H1 (cell line): ENCODE measurements around the gene PLXNA4. TPM values are rescaled to one million over a fixed set of nuclear protein-coding genes. Genes with fewer than 3 reads are reported as not detected.

Source experiments
- CTCF ChIA-PET: fragments of 300-600 bp; sonication (Branson Sonifier 250); formaldehyde crosslinking; loops from one replicate; lab custom pipeline; 2021; ENCODE audit not compliant: partially characterized antibody; lab: Charles Lee
- POLR2A ChIA-PET: fragments of 300-600 bp; sonication (Branson Sonifier 250); formaldehyde crosslinking; loops from one replicate; lab custom pipeline; 2021; ENCODE audit warnings: inconsistent platforms; ENCODE audit not compliant: partially characterized antibody; lab: Charles Lee
- DNase-seq, 2 experiments: peaks; one replicate each; pipeline versions ENCODE4 v3.0.0 to v3.0.0-alpha.2; 2010 to 2022; ENCODE audit warnings: low spot score in 2 of 2, low read depth in 1 of 2, mixed read lengths in 1 of 2
- FAIRE-seq: peaks from 2 replicates; lab custom pipeline; 2011; peaks lifted over from hg19 to GRCh38; lab: Jason Lieb, UNC
- H2AFZ ChIP-seq: 2 replicates; pipeline ENCODE4 v1.8.1; 2012; ENCODE audit warnings: low read length, inconsistent platforms
- H2AK5ac ChIP-seq: 2 replicates; pipeline ENCODE4 v1.6.1; 2013; ENCODE audit warnings: low read depth, low read length
- H2BK120ac ChIP-seq: replicated peaks from 2 replicates; pipeline ENCODE3; 2013; ENCODE audit warnings: low read depth, low read length, inconsistent platforms
- H2BK12ac ChIP-seq: 2 replicates; pipeline ENCODE4 v1.6.1; 2013; ENCODE audit warnings: low read depth, low read length
- H2BK15ac ChIP-seq: 2 replicates; pipeline ENCODE4 v1.6.1; 2013; ENCODE audit warnings: low read length
- H2BK20ac ChIP-seq: 2 replicates; pipeline ENCODE4 v1.6.1; 2013; ENCODE audit warnings: low read length
- H2BK5ac ChIP-seq: 2 replicates; pipeline ENCODE4 v1.6.1; 2013; ENCODE audit warnings: low read depth, low read length
- H3K14ac ChIP-seq: 2 replicates; pipeline ENCODE4 v1.6.1; 2013; ENCODE audit warnings: inconsistent platforms; ENCODE audit not compliant: insufficient read length
- H3K18ac ChIP-seq: 2 replicates; pipeline ENCODE4 v1.6.1; 2013; ENCODE audit warnings: low read length; ENCODE audit errors: extremely low read depth
- H3K23ac ChIP-seq: 2 replicates; pipeline ENCODE4 v1.6.1; 2013; ENCODE audit warnings: inconsistent platforms; ENCODE audit not compliant: insufficient read length
- H3K23me2 ChIP-seq: 2 replicates; pipeline ENCODE4 v1.6.1; 2013; ENCODE audit warnings: low read depth, low read length
- H3K27ac ChIP-seq: 2 replicates; pipeline ENCODE4 v1.6.1; 2011; ENCODE audit warnings: low read depth, low read length, inconsistent platforms
- H3K27me3 ChIP-seq, 4 experiments: replicated peaks in 1 of 4; 1 replicate in 1 of 4; 2 replicates in 3 of 4; pipeline versions ENCODE4 v1.6.1 to v1.8.1; 2011 to 2013; ENCODE audit warnings: low read length in 3 of 4, mild to moderate bottlenecking in 3 of 4, inconsistent platforms in 2 of 4, mixed read lengths in 2 of 4, moderate library complexity in 1 of 4; ENCODE audit not compliant: control insufficient read depth in 3 of 4, insufficient read depth in 3 of 4; ENCODE audit errors: extremely low read depth in 1 of 4
- H3K36me3 ChIP-seq, 4 experiments: 2 replicates each; pipeline versions ENCODE4 v1.6.1 to v1.8.1; 2011 to 2013; ENCODE audit warnings: mild to moderate bottlenecking in 4 of 4, low read length in 3 of 4, moderate library complexity in 2 of 4, control low read depth in 1 of 4, inconsistent platforms in 1 of 4; ENCODE audit not compliant: insufficient read depth in 4 of 4, control insufficient read depth in 2 of 4
- H3K4ac ChIP-seq: replicated peaks from 2 replicates; pipeline ENCODE3; 2013; ENCODE audit warnings: low read length, low read depth, mixed read lengths, inconsistent platforms; ENCODE audit not compliant: insufficient read length
- H3K4me1 ChIP-seq, 4 experiments: replicated peaks in 1 of 4; 1 replicate in 1 of 4; 2 replicates in 3 of 4; pipeline versions ENCODE4 v1.6.1 to v1.8.1; 2011 to 2013; ENCODE audit warnings: low read length in 3 of 4, inconsistent platforms in 2 of 4, mixed read lengths in 1 of 4; ENCODE audit not compliant: insufficient read depth in 4 of 4, control insufficient read depth in 3 of 4
- H3K4me2 ChIP-seq, 2 experiments: 2 replicates each; pipeline versions ENCODE4 v1.6.1 to v1.8.1; 2011 to 2013; ENCODE audit warnings: low read depth in 2 of 2, low read length in 2 of 2, control low read depth in 1 of 2, inconsistent platforms in 1 of 2, mild to moderate bottlenecking in 1 of 2; ENCODE audit not compliant: insufficient read depth in 1 of 2
- H3K4me3 ChIP-seq, 4 experiments: fragments of 200-600, 300-600 bp in 1 of 4; sonication (generic), shearing (Covaris generic), sonication (Bioruptor Twin) in 1 of 4; 2 replicates each; pipeline versions ENCODE4 v1.5.1 to v1.8.1; 2011 to 2016; ENCODE audit warnings: low read length in 4 of 4, low read depth in 3 of 4, control low read depth in 2 of 4, inconsistent platforms in 2 of 4, mild to moderate bottlenecking in 2 of 4, mixed read lengths in 1 of 4, moderate library complexity in 1 of 4; ENCODE audit not compliant: insufficient read depth in 2 of 4; ENCODE audit errors: extremely low read depth in 1 of 4
- H3K56ac ChIP-seq: replicated peaks from 2 replicates; pipeline ENCODE3; 2013; ENCODE audit warnings: low read depth, mild to moderate bottlenecking, mixed read lengths, low read length, inconsistent platforms; ENCODE audit not compliant: insufficient read length
- H3K79me1 ChIP-seq: 2 replicates; pipeline ENCODE4 v1.6.1; 2013; ENCODE audit warnings: low read depth, low read length, control low read depth
- H3K79me2 ChIP-seq, 2 experiments: 2 replicates each; pipeline versions ENCODE4 v1.6.1 to v1.8.1; 2012 to 2013; ENCODE audit warnings: low read length in 2 of 2, mild to moderate bottlenecking in 2 of 2, inconsistent platforms in 1 of 2; ENCODE audit not compliant: insufficient read depth in 2 of 2, control insufficient read depth in 1 of 2
- H3K9ac ChIP-seq, 4 experiments: replicated peaks in 1 of 4; 1 replicate in 1 of 4; 2 replicates in 3 of 4; pipeline versions ENCODE4 v1.6.1 to v1.8.1; 2011 to 2013; ENCODE audit warnings: low read depth in 3 of 4, low read length in 3 of 4, control low read depth in 2 of 4, mild to moderate bottlenecking in 2 of 4, moderate library complexity in 2 of 4, inconsistent platforms in 1 of 4; ENCODE audit errors: extremely low read depth in 1 of 4
- H3K9me3 ChIP-seq, 2 experiments: 2 replicates each; pipeline versions ENCODE4 v1.6.1 to v1.8.1; 2012 to 2013; ENCODE audit warnings: mild to moderate bottlenecking in 2 of 2, moderate library complexity in 2 of 2, control low read depth in 1 of 2, inconsistent platforms in 1 of 2, low read depth in 1 of 2, low read length in 1 of 2, mixed read lengths in 1 of 2; ENCODE audit not compliant: insufficient read depth in 2 of 2
- H4K20me1 ChIP-seq, 2 experiments: replicated peaks in 1 of 2; 2 replicates each; pipeline versions ENCODE3 to v1.8.1; 2011 to 2013; ENCODE audit warnings: inconsistent platforms in 2 of 2, low read length in 2 of 2, mild to moderate bottlenecking in 1 of 2; ENCODE audit not compliant: insufficient read depth in 2 of 2, control insufficient read depth in 1 of 2
- H4K5ac ChIP-seq: 2 replicates; pipeline ENCODE4 v1.6.1; 2013; ENCODE audit warnings: low read length, low read depth, mixed read lengths, inconsistent platforms; ENCODE audit not compliant: insufficient read length
- H4K8ac ChIP-seq: 2 replicates; pipeline ENCODE4 v1.8.0; 2013; ENCODE audit warnings: mild to moderate bottlenecking, moderate library complexity, low read length, inconsistent platforms; ENCODE audit not compliant: insufficient read depth; ENCODE audit errors: extremely low read depth
- H4K91ac ChIP-seq: replicated peaks from 2 replicates; pipeline ENCODE3; 2013; ENCODE audit warnings: low read length, mixed read lengths, inconsistent platforms; ENCODE audit not compliant: insufficient read length
- BCL11A ChIP-seq, 2 experiments: IDR thresholded peaks; one replicate each; pipeline ENCODE4 v1.6.1; 2011; ENCODE audit warnings: low read depth in 2 of 2, low read length in 2 of 2, mild to moderate bottlenecking in 2 of 2
- GTF2F1 ChIP-seq: IDR thresholded peaks from 2 replicates; pipeline ENCODE4 v1.6.1; 2012; ENCODE audit warnings: low read depth, low read length, improper control_type of control experiment, borderline replicate concordance
- HDAC2 ChIP-seq, 2 experiments: fragments of 300-600 bp in 1 of 2; sonication (generic) in 1 of 2; IDR thresholded peaks; 2 replicates each; pipeline ENCODE4 v1.6.1; 2011 to 2012; ENCODE audit warnings: low read depth in 2 of 2, low read length in 2 of 2, mild to moderate bottlenecking in 2 of 2, moderate library complexity in 2 of 2, borderline replicate concordance in 1 of 2, inconsistent platforms in 1 of 2
- SIRT6 ChIP-seq: IDR thresholded peaks from one replicate; pipeline ENCODE4 v1.7.1; 2012; ENCODE audit warnings: low read length, inconsistent platforms
- TAF1 ChIP-seq: IDR thresholded peaks from 2 replicates; pipeline ENCODE4 v1.6.1; 2011; ENCODE audit warnings: mild to moderate bottlenecking, low read depth, low read length
- WGBS, 2 experiments: shearing (Covaris generic) in 1 of 2; methylation state at CpG; one replicate each; pipeline versions ENCODE4 v1.1.6 to v1.1.7; 2013 to 2015; ENCODE audit warnings: low lambda C conversion rate in 2 of 2, mixed read lengths in 2 of 2, inconsistent platforms in 1 of 2, low coverage in 1 of 2, missing lambda C conversion rate in 1 of 2; ENCODE audit not compliant: insufficient replicate concordance in 2 of 2, insufficient coverage in 1 of 2, insufficient read length in 1 of 2; ENCODE audit errors: extremely low coverage in 1 of 2, missing lambda C conversion rate in 1 of 2; 5-methylcytosine and 5-hydroxymethylcytosine counted together
- polyA plus RNA-seq, 7 experiments: library from polyadenylated mRNA; depleted of rRNA in 3 of 7; stranded (reverse) in 5 of 7; unstranded in 2 of 7; fragments of >200 nt in 5 of 7; fragments of 200-250 nt in 2 of 7; gene quantifications; 1 replicate in 5 of 7; 2 replicates in 1 of 7; 4 replicates in 1 of 7; pipeline versions ENCODE4 v1.2.1 to v1.2.3, GENCODE V29; 2011 to 2013; ENCODE audit warnings: missing spikeins in 2 of 7, mixed read lengths in 2 of 7
- total RNA-seq: library from RNA; stranded (reverse); fragmentation: NEBNext Ultra II Directional; extraction: Animal tissue kit (Norgen Biotek cat#: 25700); gene quantifications from 2 replicates; pipeline ENCODE4 v1.2.1, GENCODE V29; 2021

The PLXNA4 gene
- total and polyA plus RNA-seq, 2 of the 8 experiments (the other 6 are each of a cell fraction or from before 2014, with no cell fraction given): 0.76 to 0.79 TPM

GRCh38 chr7:132377703-132378584, 198.3 kb downstream of the PLXNA4 start:
- peaks cover 2 to 8% (median 3%) of the 10 kb centered on the region in 4 experiments; a peak in 4 of 7 replicates for H3K4me1 ChIP-seq
- no peak for FAIRE-seq
- H3K9ac ChIP-seq: no peak overlapping the region
- H2BK15ac ChIP-seq: no peak overlapping the region; the same call in 1 of the 2 replicates
- POLR2A ChIA-PET: no interaction called here
- no peak overlapping the region for H3K4ac ChIP-seq
- TF ChIP-seq BCL11A (IDR thresholded peaks at IDR 0.05; ENCODE audit: low read depth in 2 of 2, low read length in 2 of 2) (no peak), SIRT6 (no peak), HDAC2 (IDR thresholded peaks at IDR 0.05; ENCODE audit: borderline replicate concordance in 1 of 2, low read depth in 2 of 2, low read length in 2 of 2) (no peak), TAF1 (no peak), GTF2F1 (no peak)
- no peak overlapping the region for H3K4me3 ChIP-seq
- 0 out of 2 replicates have a peak overlapping the region, but pooled peaks have one; percentile 20 for H2BK12ac ChIP-seq
- H3K9me3 ChIP-seq: peaks cover 0 to 4% of the 10 kb centered on the region in 2 experiments; a peak in 1 of 4 replicates
- no peak overlapping the region for H3K14ac ChIP-seq
- H3K27me3 ChIP-seq: no peaks in the 10 kb centered on the region; a peak in 1 of 7 replicates
- no peak for DNase-seq
- no peak overlapping the region for H4K8ac ChIP-seq
- H3K36me3 ChIP-seq: no peaks in the 10 kb centered on the region
- CTCF ChIA-PET: interaction anchor here (0.7 to 0.9 kb wide), 2 partner anchors 10 to 33 kb away, joined by 3 to 4 read pairs; no protein-coding TSS in a partner anchor
- H3K56ac ChIP-seq: no peak overlapping the region
- no peak overlapping the region for H2BK5ac ChIP-seq
- H2AFZ ChIP-seq: no peak overlapping the region
- no peak overlapping the region for H3K4me2 ChIP-seq
- no peaks in the 10 kb centered on the region for H4K20me1 ChIP-seq
- H3K23me2 ChIP-seq: no peaks in the 10 kb centered on the region
- no peaks in the 10 kb centered on the region for H3K79me2 ChIP-seq
- H2BK120ac ChIP-seq: no peak overlapping the region
- H3K27ac ChIP-seq: no peak overlapping the region
- H3K18ac ChIP-seq: no peak overlapping the region
- H3K23ac ChIP-seq: no peak overlapping the region
- H4K91ac ChIP-seq: no peak overlapping the region
- WGBS, 2 experiments: 94% methylated on average over 7 of the region's 8 CpGs; no CpG with 5 or more reads in 1 of the 2 experiments
- no peaks in the 10 kb centered on the region for H3K79me1 ChIP-seq
- H4K5ac ChIP-seq: no peak overlapping the region
- no peak overlapping the region for H2BK20ac ChIP-seq
- H2AK5ac ChIP-seq: no peak overlapping the region
